ENCODE data around the gene SERPINB13.

- TF ChIP-seq CTCF (IDR thresholded peaks at IDR 0.05) = no peak
- no peak for TF ChIP-seq POLR2A (IDR thresholded peaks at IDR 0.05)
These were observed 45.1 kb upstream of the SERPINB13 start, which contains the start of gene SERPINB12 for GRCh38 chr18:63542069-63542468.
